Uterus (tissue), 2 donors: ENCODE measurements around the gene ZNF236.

Experiments
- CTCF ChIP-seq, 4 experiments: fragments of 200-600 bp in 2 of 4; fragments of 450-650 bp in 2 of 4; sonication (generic) in 2 of 4; IDR thresholded peaks; one replicate each; pipeline ENCODE4 v1.5.1; 2016 to 2019; ENCODE audit warnings: antibody characterized with exemption in 4 of 4, mild to moderate bottlenecking in 2 of 4, moderate library complexity in 1 of 4
- POLR2A ChIP-seq, 2 donors: fragments of 450-650 bp; IDR thresholded peaks; one replicate each; pipeline ENCODE4 v1.6.1; 2016; ENCODE audit warnings: antibody characterized with exemption in 2 of 2, mild to moderate bottlenecking in 1 of 2, moderate library complexity in 1 of 2

GRCh38 chr18:76932026-76932819, 109.9 kb downstream of the ZNF236 start:
- TF ChIP-seq CTCF (IDR thresholded peaks at IDR 0.05) (no peak), POLR2A (IDR thresholded peaks at IDR 0.05) (no peak)
